ENCODE measurements around the gene USE1. TPM values are rescaled to one million over a fixed set of nuclear protein-coding genes. Genes with fewer than 3 reads are reported as not detected.

The USE1 gene
- total and polyA plus RNA-seq, 9 of the 15 experiments (the other 6 are each of a cell fraction or from before 2014, with no cell fraction given) = 17.3 to 52.4 (median 34.0) TPM

GRCh38 chr19:17184371-17184841 lies 30.8 kb upstream of the USE1 start (continued):
- no peak for TF ChIP-seq HBP1 (CRISPR knock-in tag; IDR thresholded peaks at IDR 0.05)

- Histone ChIP-seq H3K27me3 (ENCODE audit: control insufficient read depth in 2 of 2, insufficient read depth in 2 of 2, low read length in 2 of 2) (no peaks in the 10 kb centered on the region), H3K4me3 (no peak overlapping the region), H4K20me1 (replicated peaks; ENCODE audit: control insufficient read depth, insufficient read depth, low read length) (no peaks in the 10 kb centered on the region), H3K9me1 (ENCODE audit: control insufficient read depth, insufficient read depth, low read length) (no peaks in the 10 kb centered on the region), H3K9me3 (replicated peaks; ENCODE audit: control insufficient read depth, insufficient read depth, low read depth, low read length) (no peaks in the 10 kb centered on the region), H3K79me2 (ENCODE audit: control insufficient read depth, insufficient read depth, low read length) (no peaks in the 10 kb centered on the region), H3K36me3 (ENCODE audit: control insufficient read depth, insufficient read depth, low read length) (peaks cover 52% of the 10 kb centered on the region; the same call in 2 of the 3 replicates), H3K4me1 (replicated peaks in 1 of 2; ENCODE audit: control insufficient read depth in 2 of 2, insufficient read depth in 2 of 2, low read length in 2 of 2) (peaks cover 0 to 5% of the 10 kb centered on the region in 2 experiments; a peak in 2 of 5 replicates), H3K9ac (ENCODE audit: insufficient read depth in 1 of 2, low read depth in 2 of 2, low read length in 2 of 2) (no peak overlapping the region), H3K4me2 (ENCODE audit: insufficient read depth, low read length) (no peak overlapping the region), H2AFZ (ENCODE audit: low read depth, low read length) (no peak overlapping the region), H3K27ac (ENCODE audit: extremely low read depth, low read depth, low read length) (no peak overlapping the region)
- ChIA-PET POLR2A (interaction anchor here (0.6 to 2.1 kb wide), 2 partner anchors 12 to 30 kb away, joined by 3 to 4 read pairs; partner anchors contain the start of gene USE1), CTCF (ENCODE audit: low intra/inter-chr PET ratio) (no interaction called here)
- 75% methylated on average over 8 of the region's 8 CpGs for WGBS (ENCODE audit: insufficient coverage, low coverage, missing lambda C conversion rate)
- no TSS peak for BruUV-seq (replicated peaks)
- FAIRE-seq (no peak), ATAC-seq (no peak), DNase-seq (ENCODE audit: extremely low read depth in 1 of 4, low spot score in 3 of 4) (no peak)
- intact Hi-C loops (cut with micrococcal nuclease) = no loop called here
- in situ Hi-C loops (cut with MboI) = no loop called here
- TF ChIP-seq FOXM1 (IDR thresholded peaks at IDR 0.05; ENCODE audit: low read depth) = no peak
- TF ChIP-seq FOXM1 (CRISPR knock-in tag; IDR thresholded peaks at IDR 0.05; ENCODE audit: low read depth) = no peak
- TF ChIP-seq PHF8 (IDR thresholded peaks at IDR 0.05; ENCODE audit: borderline replicate concordance, low read length) = no peak
- TF ChIP-seq SNAPC5 (CRISPR knock-in tag; IDR thresholded peaks at IDR 0.05) = no peak
- TF ChIP-seq ZNF518B (CRISPR knock-in tag; IDR thresholded peaks at IDR 0.05) = no peak
- no peak for TF ChIP-seq AFF4 (CRISPR knock-in tag; IDR thresholded peaks at IDR 0.05)
- no peak for TF ChIP-seq ZNF778 (CRISPR knock-in tag; IDR thresholded peaks at IDR 0.05)
- no peak for TF ChIP-seq SRSF1 (IDR thresholded peaks at IDR 0.05; ENCODE audit: low read depth, low read length)
- no peak for TF ChIP-seq SRSF7 (optimal IDR thresholded peaks at IDR 0.05; ENCODE audit: low read depth, low read length)
- no peak for TF ChIP-seq SMAD4 (CRISPR knock-in tag; conservative IDR thresholded peaks at IDR 0.05)
Observed at GRCh38 chr19:17185590-17185989, 29.6 kb upstream of the USE1 start.

All from K562 (cell line).